Mucosa of descending colon (tissue), 3 donors: Measurements from ENCODE around the gene PDE11A. TPM values are rescaled to one million over a fixed set of nuclear protein-coding genes. Genes with fewer than 3 reads are reported as not detected.

ENCODE experiments used
- ATAC-seq: fragments of 200-7000 bp; cut with Tn5 transposase; one replicate; pipeline ENCODE4 v1.9.1; 2020; ENCODE audit warnings: mild to moderate bottlenecking, moderate library complexity
- DNase-seq, 3 donors: peaks; one replicate each; pipeline ENCODE4 v3.0.0-alpha.2; 2020
- H3K36me3 ChIP-seq: fragments of 200-600 bp; one replicate; pipeline ENCODE4 v1.8.0; 2021; ENCODE audit warnings: low read depth, mild to moderate bottlenecking
- H3K4me1 ChIP-seq: fragments of 200-600 bp; one replicate; pipeline ENCODE4 v1.8.0; 2021; ENCODE audit warnings: low read depth, mild to moderate bottlenecking
- H3K4me3 ChIP-seq: fragments of 200-600 bp; one replicate; pipeline ENCODE4 v1.8.0; 2021; ENCODE audit warnings: mild to moderate bottlenecking
- H3K9me3 ChIP-seq: fragments of 200-600 bp; one replicate; pipeline ENCODE4 v1.8.0; 2021; ENCODE audit warnings: mild to moderate bottlenecking
- CTCF ChIP-seq: fragments of 200-600 bp; IDR thresholded peaks from one replicate; pipeline ENCODE4 v1.8.0; 2022; ENCODE audit warnings: antibody characterized with exemption, mild to moderate bottlenecking
- intact Hi-C, 2 donors: fragments of 100-400 bp; cut with DNase I in 1 of 2; cut with micrococcal nuclease in 1 of 2; formaldehyde crosslinking; loops; one replicate each; pipeline versions ENCODE4 v1.11.0 to v1.11.1; 2022; cut with DNase I, micrococcal nuclease
- total RNA-seq, 3 donors: library from RNA; stranded (reverse); fragmentation: NEBNext Ultra II Directional in 2 of 3; extraction: Animal tissue kit (Norgen Biotek cat#: 25700) in 2 of 3; gene quantifications; one replicate each; pipeline versions ENCODE4 v1.2.1 to v1.2.4, GENCODE V29; 2021 to 2023
- donor health status: DM: no; HTN: no; CAD: no; lungs with moderate emphysema.
- donor health status: DM: no; HTN: no; CAD: no.
- donor health status: DM: no; HTN: yes; CAD: no.

The PDE11A gene
- total RNA-seq, 3 donors from 2014 or later, result 1.0 to 3.2 (median 2.7) TPM

GRCh38 chr2:177887722-177888121 lies 184.9 kb downstream of the PDE11A start:
- no peaks in the 10 kb centered on the region for H3K36me3 ChIP-seq
- TF ChIP-seq CTCF, result no peak
- DNase-seq, result no peak
- ATAC-seq, result no peak
- no peaks in the 10 kb centered on the region for H3K4me1 ChIP-seq
- intact Hi-C loops, result no loop called here
- H3K4me3 ChIP-seq, result no peak overlapping the region
- H3K9me3 ChIP-seq, result no peaks in the 10 kb centered on the region

- no peak for TF ChIP-seq CTCF
- Histone ChIP-seq H3K36me3 (no peaks in the 10 kb centered on the region), H3K9me3 (no peaks in the 10 kb centered on the region), H3K4me3 (no peak overlapping the region), H3K4me1 (no peaks in the 10 kb centered on the region)
- intact Hi-C loops, result no loop called here
- ATAC-seq (no peak), DNase-seq (no peak)
Measured at GRCh38 chr2:177886824-177887223, 185.8 kb downstream of the PDE11A start.

- Histone ChIP-seq H3K4me1 (no peaks in the 10 kb centered on the region), H3K4me3 (no peak overlapping the region), H3K9me3 (no peaks in the 10 kb centered on the region), H3K36me3 (no peaks in the 10 kb centered on the region)
- TF ChIP-seq CTCF, result no peak
- ATAC-seq (no peak), DNase-seq (no peak)
- intact Hi-C loops, result no loop called here
Measured at GRCh38 chr2:177885828-177886466, 186.6 kb downstream of the PDE11A start.

GRCh38 chr2:177883177-177883576 lies 189.4 kb downstream of the PDE11A start:
- Histone ChIP-seq H3K4me1 (no peaks in the 10 kb centered on the region), H3K4me3 (no peak overlapping the region), H3K36me3 (no peaks in the 10 kb centered on the region), H3K9me3 (no peaks in the 10 kb centered on the region)
- intact Hi-C loops, result no loop called here
- ATAC-seq (no peak), DNase-seq (no peak)
- no peak for TF ChIP-seq CTCF

GRCh38 chr2:177882501-177882900 lies 190.1 kb downstream of the PDE11A start:
- no peak for TF ChIP-seq CTCF
- intact Hi-C loops, result no loop called here
- no peak for ATAC-seq

GRCh38 chr2:177881921-177882320 lies 190.7 kb downstream of the PDE11A start:
- Histone ChIP-seq H3K9me3 (no peaks in the 10 kb centered on the region), H3K36me3 (no peaks in the 10 kb centered on the region), H3K4me3 (no peak overlapping the region), H3K4me1 (no peaks in the 10 kb centered on the region)
- TF ChIP-seq CTCF, result no peak
- ATAC-seq (no peak), DNase-seq (no peak)
- intact Hi-C loops, result no loop called here

More at GRCh38 chr2:177882501-177882900, 190.1 kb downstream of the PDE11A start:
- Histone ChIP-seq H3K4me1 (no peaks in the 10 kb centered on the region), H3K36me3 (no peaks in the 10 kb centered on the region), H3K9me3 (no peaks in the 10 kb centered on the region), H3K4me3 (no peak overlapping the region)
- DNase-seq, result no peak
